Neural cell (in vitro differentiated cells): Measurements from ENCODE around the gene THRB.

Experiments used
- CTCF ChIP-seq: fragments of 450-650 bp; IDR thresholded peaks from 2 replicates; pipeline ENCODE4 v1.5.1; 2014; ENCODE audit warnings: antibody characterized with exemption, mild to moderate bottlenecking, moderate library complexity; ENCODE audit not compliant: poor library complexity, severe bottlenecking
- EP300 ChIP-seq: fragments of 450-650 bp; conservative IDR thresholded peaks from 2 replicates; pipeline ENCODE4 v1.6.1; 2014; ENCODE audit warnings: antibody characterized with exemption, mild to moderate bottlenecking, moderate library complexity; ENCODE audit not compliant: poor library complexity, severe bottlenecking
- EZH2 ChIP-seq: fragments of 200-600, 300-800 bp; shearing (Covaris generic), sonication (generic); IDR thresholded peaks from 2 replicates; pipeline ENCODE4 v1.6.1; 2014; ENCODE audit warnings: antibody characterized with exemption, low read length, borderline replicate concordance, mild to moderate bottlenecking; ENCODE audit not compliant: insufficient read depth, poor library complexity, severe bottlenecking
- MXI1 ChIP-seq: fragments of 450-650 bp; conservative IDR thresholded peaks from 2 replicates; pipeline ENCODE4 v1.6.1; 2014; ENCODE audit warnings: antibody characterized with exemption, mild to moderate bottlenecking; ENCODE audit not compliant: poor library complexity, severe bottlenecking
- POLR2AphosphoS5 ChIP-seq: IDR thresholded peaks from 2 replicates; pipeline ENCODE4 v1.6.1; 2012

GRCh38 chr3:24514119-24514518 lies 19.5 kb upstream of the THRB start:
- TF ChIP-seq CTCF = no peak
- TF ChIP-seq EP300 = no peak
- TF ChIP-seq EZH2 = no peak
- no peak for TF ChIP-seq POLR2AphosphoS5
- no peak for TF ChIP-seq MXI1
